GM13977 (cell line): ENCODE measurements around the gene SDR9C7.
"Not testable (repeated sequence)": the region's sequence is repeated elsewhere in the genome, so short reads cannot be mapped to it uniquely, and the experiment has no call there.

Source experiments
- DNase-seq: peaks from one replicate; pipeline ENCODE4 v3.0.0; 2012; ENCODE audit warnings: low spot score
- in situ Hi-C: fragments of 300-500 bp; cut with MboI; formaldehyde crosslinking; loops from one replicate; pipeline ENCODE4 v1.12.0; 2022; ENCODE audit warnings: low sequenced_read_pairs, low pct_unique_long_range_greater_than_20kb, mixed read lengths, inconsistent platforms; ENCODE audit not compliant: unreplicated experiment
- TF ChIP-seq, protein P1 (sequence below): IDR thresholded peaks from 2 replicates; pipeline ENCODE4 v1.5.1; 2012; ENCODE audit warnings: mild to moderate bottlenecking, control low read depth; ENCODE audit not compliant: insufficient read depth; ENCODE audit errors: extremely low read depth, missing control alignments

Gene SDR9C7

GRCh38 chr12:56933826-56934625 lies at the start of gene SDR9C7:
SDR9C7 (minus strand) TSS chr12:56934408; CDS start chr12:56934261, 147 bp downstream.
- TF ChIP-seq, protein P1, sequence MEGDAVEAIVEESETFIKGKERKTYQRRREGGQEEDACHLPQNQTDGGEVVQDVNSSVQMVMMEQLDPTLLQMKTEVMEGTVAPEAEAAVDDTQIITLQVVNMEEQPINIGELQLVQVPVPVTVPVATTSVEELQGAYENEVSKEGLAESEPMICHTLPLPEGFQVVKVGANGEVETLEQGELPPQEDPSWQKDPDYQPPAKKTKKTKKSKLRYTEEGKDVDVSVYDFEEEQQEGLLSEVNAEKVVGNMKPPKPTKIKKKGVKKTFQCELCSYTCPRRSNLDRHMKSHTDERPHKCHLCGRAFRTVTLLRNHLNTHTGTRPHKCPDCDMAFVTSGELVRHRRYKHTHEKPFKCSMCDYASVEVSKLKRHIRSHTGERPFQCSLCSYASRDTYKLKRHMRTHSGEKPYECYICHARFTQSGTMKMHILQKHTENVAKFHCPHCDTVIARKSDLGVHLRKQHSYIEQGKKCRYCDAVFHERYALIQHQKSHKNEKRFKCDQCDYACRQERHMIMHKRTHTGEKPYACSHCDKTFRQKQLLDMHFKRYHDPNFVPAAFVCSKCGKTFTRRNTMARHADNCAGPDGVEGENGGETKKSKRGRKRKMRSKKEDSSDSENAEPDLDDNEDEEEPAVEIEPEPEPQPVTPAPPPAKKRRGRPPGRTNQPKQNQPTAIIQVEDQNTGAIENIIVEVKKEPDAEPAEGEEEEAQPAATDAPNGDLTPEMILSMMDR, result no peak
- DNase-seq, result no peak
- in situ Hi-C loops, result no loop called here

GRCh38 chr12:56983386-56983785 lies 49.2 kb upstream of the SDR9C7 start:
- TF ChIP-seq, protein P1, result no peak
- in situ Hi-C loops, result no loop called here
- DNase-seq, result no peak

GRCh38 chr12:56982578-56983236 lies 48.5 kb upstream of the SDR9C7 start:
- in situ Hi-C loops, DNase-seq: not testable (repeated sequence)

GRCh38 chr12:56980941-56981530 lies 46.8 kb upstream of the SDR9C7 start:
- in situ Hi-C loops, result no loop called here
- DNase-seq, result no peak
- TF ChIP-seq, protein P1, result no peak

- DNase-seq, result no peak
- TF ChIP-seq, protein P1, result no peak
- in situ Hi-C loops, result no loop called here
Measured at GRCh38 chr12:56980268-56980667, 46.1 kb upstream of the SDR9C7 start.

DNA sequence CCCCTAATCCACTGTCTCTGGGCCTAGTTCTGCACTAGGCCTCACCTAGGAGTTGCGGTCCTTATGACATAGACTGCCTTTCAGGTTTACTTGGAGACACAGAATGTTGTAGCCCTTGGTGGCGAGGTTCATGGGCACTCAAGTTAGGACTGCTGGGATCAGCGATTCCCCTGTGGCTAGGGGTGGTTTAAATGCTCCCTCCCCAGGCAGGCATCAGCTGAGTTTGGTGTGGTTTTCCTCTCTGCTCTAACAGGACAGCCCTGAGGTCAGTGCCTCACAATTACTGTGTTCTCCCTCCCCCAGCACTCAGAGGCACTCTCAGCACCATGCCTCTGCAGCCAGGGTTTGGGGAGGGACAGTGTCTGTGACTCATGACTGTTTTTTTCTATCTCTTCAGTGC lies 45.4 kb upstream of the SDR9C7 start:
- in situ Hi-C loops, result no loop called here
- TF ChIP-seq, protein P1, result no peak
- DNase-seq, result no peak

DNA sequence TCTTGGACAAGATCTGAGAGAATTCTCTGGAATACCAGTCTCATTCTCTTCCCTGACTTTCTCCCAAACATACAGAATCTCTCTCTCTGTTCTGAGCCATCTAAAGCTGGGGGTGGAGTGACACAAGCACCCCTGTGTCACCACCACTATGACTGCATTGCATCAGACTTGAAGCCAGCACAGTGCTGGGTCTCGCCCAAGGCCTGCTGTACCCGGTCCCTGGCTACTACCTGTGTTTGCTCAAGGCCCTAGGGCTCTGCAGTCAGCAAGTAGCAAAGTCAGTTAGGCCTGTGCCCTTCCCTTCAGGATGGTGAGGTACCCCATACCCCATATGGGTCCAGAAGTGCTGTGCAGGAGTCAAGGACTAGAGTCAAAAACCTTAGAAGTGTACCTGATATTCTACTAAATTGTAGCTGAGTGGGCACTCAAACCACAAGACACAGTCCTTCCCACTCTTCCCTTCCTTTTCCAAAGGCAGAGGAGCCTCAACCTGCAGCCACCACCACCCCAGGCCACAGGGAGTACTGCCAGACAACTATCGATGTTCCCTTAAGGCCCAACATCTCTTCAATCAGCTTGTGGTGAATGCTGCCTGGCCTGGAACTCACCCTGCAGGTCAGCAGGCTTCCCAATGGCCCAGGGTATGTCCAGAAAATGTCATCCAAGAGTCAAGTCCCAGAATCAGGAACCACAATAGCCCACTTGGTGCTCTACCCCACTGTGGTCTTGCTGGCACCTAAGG lies 44.4 kb upstream of the SDR9C7 start:
- TF ChIP-seq, protein P1, result no peak
- in situ Hi-C loops, result no loop called here

GRCh38 chr12:56977361-56977760 lies 43.2 kb upstream of the SDR9C7 start:
- DNase-seq, in situ Hi-C loops: not testable (repeated sequence)

More for the DNA sequence above, 44.4 kb upstream of the SDR9C7 start:
- DNase-seq, result no peak

GRCh38 chr12:56974224-56974623 lies 40.0 kb upstream of the SDR9C7 start:
- in situ Hi-C loops, result not testable (repeated sequence)

DNA sequence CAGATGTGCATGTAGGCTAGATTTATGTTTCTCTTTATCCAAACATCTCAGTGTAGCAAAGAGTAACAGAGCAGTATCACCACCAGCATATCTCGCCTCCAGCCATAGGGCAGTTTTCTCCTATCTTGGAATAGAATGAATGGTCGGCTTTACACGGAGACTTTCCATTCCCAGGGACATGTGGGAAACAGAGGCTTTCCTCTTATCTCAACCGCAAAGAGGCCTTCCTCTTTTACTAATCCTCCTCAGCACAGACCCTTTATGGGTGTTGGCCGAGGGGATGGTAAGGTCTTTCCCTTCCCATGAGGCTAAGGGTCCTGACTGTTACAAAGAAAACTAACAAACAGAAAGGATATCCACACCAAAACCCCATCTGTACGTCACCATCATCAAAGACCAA lies 34.7 kb upstream of the SDR9C7 start:
- in situ Hi-C loops, DNase-seq: not testable (repeated sequence)

More at GRCh38 chr12:56974224-56974623, 40.0 kb upstream of the SDR9C7 start:
- not testable (repeated sequence) for DNase-seq
